ENCODE data around the gene KCNIP4. TPM values are rescaled to one million over a fixed set of nuclear protein-coding genes. Genes with fewer than 3 reads are reported as not detected.

KCNIP4 gene
- total RNA-seq, 4 donors from 2014 or later, result 1.3 to 11.1 TPM; not detected in 2

GRCh38 chr4:21512353-21512752 lies 436.2 kb downstream of the KCNIP4 start:
- Histone ChIP-seq H3K27me3 (no peaks in the 10 kb centered on the region), H3K9me3 (no peaks in the 10 kb centered on the region), H3K27ac (no peak overlapping the region), H3K4me3 (no peak overlapping the region), H3K36me3 (no peaks in the 10 kb centered on the region), H3K4me1 (no peaks in the 10 kb centered on the region)
- peak; percentile 48 to 60 (median 51) for TF ChIP-seq CTCF (IDR thresholded peaks at IDR 0.05)
- TF ChIP-seq POLR2A (IDR thresholded peaks at IDR 0.05), result no peak
- intact Hi-C loops (cut with DNase I; ENCODE audit: low total_unique reads), result loop anchor here (5.0 kb wide), 1 partner anchor 255 kb away; no protein-coding TSS in a partner anchor
- no peak for DNase-seq

GRCh38 chr4:21507439-21507838 lies 441.1 kb downstream of the KCNIP4 start:
- Histone ChIP-seq H3K4me3 (no peak overlapping the region), H3K9me3 (no peaks in the 10 kb centered on the region), H3K36me3 (no peaks in the 10 kb centered on the region), H3K27ac (no peak overlapping the region), H3K27me3 (no peaks in the 10 kb centered on the region), H3K4me1 (no peaks in the 10 kb centered on the region)
- no peak for TF ChIP-seq POLR2A (IDR thresholded peaks at IDR 0.05)
- intact Hi-C loops (cut with DNase I; ENCODE audit: low total_unique reads), result no loop called here
- no peak for DNase-seq

- DNase-seq, result no peak
- Histone ChIP-seq H3K27me3 (no peaks in the 10 kb centered on the region), H3K27ac (no peak overlapping the region), H3K4me3 (no peak overlapping the region), H3K4me1 (no peaks in the 10 kb centered on the region), H3K36me3 (no peaks in the 10 kb centered on the region), H3K9me3 (no peaks in the 10 kb centered on the region)
- TF ChIP-seq POLR2A (IDR thresholded peaks at IDR 0.05), result no peak
- no peak for TF ChIP-seq CTCF (IDR thresholded peaks at IDR 0.05)
- intact Hi-C loops (cut with DNase I; ENCODE audit: low total_unique reads), result no loop called here
Observed at GRCh38 chr4:21490682-21491081, 457.9 kb downstream of the KCNIP4 start.

GRCh38 chr4:21476757-21477156 lies 471.8 kb downstream of the KCNIP4 start:
- H3K36me3 ChIP-seq, result peaks cover 0 to 2% of the 10 kb centered on the region in 2 donors
- no peak for DNase-seq
- intact Hi-C loops (cut with DNase I; ENCODE audit: low total_unique reads), result no loop called here
- H3K4me3 ChIP-seq, result no peak overlapping the region
- H3K4me1 ChIP-seq, result no peaks in the 10 kb centered on the region
- no peak overlapping the region for H3K27ac ChIP-seq
- H3K27me3 ChIP-seq, result no peaks in the 10 kb centered on the region
- no peak for TF ChIP-seq CTCF (IDR thresholded peaks at IDR 0.05)
- no peak for TF ChIP-seq POLR2A (IDR thresholded peaks at IDR 0.05)
- H3K9me3 ChIP-seq, result no peaks in the 10 kb centered on the region

GRCh38 chr4:21474195-21474594 lies 474.4 kb downstream of the KCNIP4 start:
- TF ChIP-seq CTCF (IDR thresholded peaks at IDR 0.05) (no peak), POLR2A (IDR thresholded peaks at IDR 0.05) (no peak)
- intact Hi-C loops (cut with DNase I; ENCODE audit: low total_unique reads), result no loop called here
- no peaks in the 10 kb centered on the region for H3K36me3 ChIP-seq

GRCh38 chr4:21470535-21470934 lies 478.0 kb downstream of the KCNIP4 start:
- H3K9me3 ChIP-seq, result no peaks in the 10 kb centered on the region
- H3K4me1 ChIP-seq, result no peaks in the 10 kb centered on the region
- DNase-seq, result no peak
- no peaks in the 10 kb centered on the region for H3K27me3 ChIP-seq
- TF ChIP-seq CTCF (IDR thresholded peaks at IDR 0.05), result no peak
- TF ChIP-seq POLR2A (IDR thresholded peaks at IDR 0.05), result no peak
- no peak overlapping the region for H3K27ac ChIP-seq
- no peaks in the 10 kb centered on the region for H3K36me3 ChIP-seq
- intact Hi-C loops (cut with DNase I; ENCODE audit: low total_unique reads), result no loop called here
- no peak overlapping the region for H3K4me3 ChIP-seq

More at GRCh38 chr4:21474195-21474594, 474.4 kb downstream of the KCNIP4 start:
- H3K27me3 ChIP-seq, result no peaks in the 10 kb centered on the region
- H3K4me3 ChIP-seq, result no peak overlapping the region
- DNase-seq, result no peak
- H3K4me1 ChIP-seq, result no peaks in the 10 kb centered on the region
- no peak overlapping the region for H3K27ac ChIP-seq
- no peaks in the 10 kb centered on the region for H3K9me3 ChIP-seq
